HepG2 (cell line): ENCODE results near the gene SYS1. TPM values are rescaled to one million over a fixed set of nuclear protein-coding genes. Genes with fewer than 3 reads are reported as not detected.

Experiments used
- CCAR2 ChIP-seq: fragments of 200-400 bp; formaldehyde crosslinking; optimal IDR thresholded peaks from 2 replicates; pipeline ENCODE3; 2018; ENCODE audit warnings: low read depth, mild to moderate bottlenecking, low read length, moderate library complexity
- EP300 ChIP-seq, 3 experiments: sonication (generic) in 1 of 3; formaldehyde crosslinking in 1 of 3; IDR thresholded peaks; 2 replicates each; pipeline versions ENCODE4 v1.5.1 to v1.6.1; 2011 to 2020; ENCODE audit warnings: low read depth in 2 of 3, low read length in 2 of 3, borderline replicate concordance in 1 of 3, improper control_type of control experiment in 1 of 3, mild to moderate bottlenecking in 1 of 3, missing genetic modification reagents in 1 of 3, moderate library complexity in 1 of 3
- HBP1 ChIP-seq: IDR thresholded peaks from 2 replicates; pipeline ENCODE4 v1.6.1; 2016; ENCODE audit warnings: low read depth, control low read depth
- HOXA5 ChIP-seq: sonication (generic); formaldehyde crosslinking; IDR thresholded peaks from 2 replicates; pipeline ENCODE4 v1.4.0; 2020; ENCODE audit warnings: missing genetic modification reagents
- ISX ChIP-seq: sonication (generic); formaldehyde crosslinking; conservative IDR thresholded peaks from 2 replicates; pipeline ENCODE4 v1.5.0; 2020; ENCODE audit warnings: missing genetic modification reagents
- MXD1 ChIP-seq: sonication (generic); formaldehyde crosslinking; IDR thresholded peaks from 2 replicates; pipeline ENCODE4 v1.4.0; 2020; ENCODE audit warnings: mild to moderate bottlenecking, missing genetic modification reagents
- PRDM10 ChIP-seq: sonication (generic); formaldehyde crosslinking; IDR thresholded peaks from 2 replicates; pipeline ENCODE4 v1.4.0; 2020; ENCODE audit warnings: low read depth, missing genetic modification reagents
- RAD21 ChIP-seq: fragments of 450-650 bp; formaldehyde crosslinking; IDR thresholded peaks from 2 replicates; pipeline ENCODE4 v1.5.0; 2020; ENCODE audit warnings: mild to moderate bottlenecking
- ZHX2 ChIP-seq, 2 experiments: sonication (generic) in 1 of 2; formaldehyde crosslinking in 1 of 2; IDR thresholded peaks; 2 replicates each; pipeline versions ENCODE4 v1.6.1 to v1.9.0; 2014 to 2022; ENCODE audit warnings: antibody characterized with exemption in 1 of 2, borderline replicate concordance in 1 of 2, inconsistent platforms in 1 of 2, low read depth in 1 of 2, missing genetic modification reagents in 1 of 2
- ZNF276 ChIP-seq: sonication (generic); formaldehyde crosslinking; IDR thresholded peaks from 2 replicates; pipeline ENCODE4 v1.4.0; 2020; ENCODE audit warnings: mild to moderate bottlenecking, low read depth, missing genetic modification reagents
- ZNF335 ChIP-seq: sonication (generic); formaldehyde crosslinking; IDR thresholded peaks from 2 replicates; pipeline ENCODE4 v1.4.0; 2020; ENCODE audit warnings: missing genetic modification reagents
- ZNF891 ChIP-seq: sonication (generic); formaldehyde crosslinking; IDR thresholded peaks from 2 replicates; pipeline ENCODE4 v1.5.0; 2020; ENCODE audit warnings: mild to moderate bottlenecking, missing genetic modification reagents
- polyA plus RNA-seq, 8 experiments: library from polyadenylated mRNA; depleted of rRNA in 3 of 8; stranded (reverse) in 7 of 8; unstranded in 1 of 8; fragments of >200 nt; fragmentation: Illumina TruSeq in 4 of 8; extraction: Trizol in 4 of 8; gene quantifications; 2 replicates each; pipeline versions ENCODE4 v1.2.1 to v1.2.3, GENCODE V29; 2011 to 2016; ENCODE audit warnings: low read depth in 4 of 8, missing spikeins in 1 of 8, mixed read lengths in 1 of 8; ENCODE audit not compliant: insufficient read depth in 1 of 8
- total RNA-seq, 5 experiments: library from RNA; depleted of rRNA; stranded (reverse); fragments of >200 nt; fragmentation: Illumina TruSeq; extraction: Trizol; gene quantifications; 2 replicates each; pipeline ENCODE4 v1.2.3, GENCODE V29; 2016; ENCODE audit warnings: low read depth in 1 of 5

Gene SYS1
- total and polyA plus RNA-seq, 2 of the 13 experiments (the other 11 are each of a cell fraction or from before 2014, with no cell fraction given) = 38.3 to 65.6 TPM

GRCh38 chr20:45341939-45342854 is 20.8 kb upstream of the SYS1 start (continued):
- peak; percentile 10; the same call in 1 of the 2 replicates for TF ChIP-seq PRDM10 (CRISPR knock-in tag)
- no peak for TF ChIP-seq ZHX2 (IDR thresholded peaks at IDR 0.05; ENCODE audit: low read depth)
- no peak for TF ChIP-seq ZHX2 (CRISPR knock-in tag; IDR thresholded peaks at IDR 0.05; ENCODE audit: borderline replicate concordance)
- TF ChIP-seq HBP1 (CRISPR knock-in tag) = no peak; the same call in 1 of the 2 replicates
- no peak for TF ChIP-seq ISX (CRISPR knock-in tag)
- TF ChIP-seq RAD21 (CRISPR knock-in tag) = peak; percentile 11; the same call in 1 of the 2 replicates
- TF ChIP-seq EP300 (IDR thresholded peaks at IDR 0.05; ENCODE audit: low read depth in 2 of 2, low read length in 2 of 2) = peak; percentile 2 to 38; a peak in 1 of 4 replicates
- peak; percentile 29; the same call in 1 of the 2 replicates for TF ChIP-seq EP300 (CRISPR knock-in tag; IDR thresholded peaks at IDR 0.05; ENCODE audit: borderline replicate concordance)
- TF ChIP-seq CCAR2 = no peak
- peak; percentile 77; the same call in 1 of the 2 replicates for TF ChIP-seq MXD1 (CRISPR knock-in tag)
- peak; percentile 67 for TF ChIP-seq ZNF891
- no peak for TF ChIP-seq ZNF335 (CRISPR knock-in tag)
- TF ChIP-seq HOXA5 (CRISPR knock-in tag) = 0 out of 2 replicates have a peak, but pooled peaks have one; percentile 27
- no peak for TF ChIP-seq ZNF276
